K562 (cell line): Measurements from ENCODE around the gene KRTCAP2. TPM values are rescaled to one million over a fixed set of nuclear protein-coding genes. Genes with fewer than 3 reads are reported as not detected.

Experiments
- ATF3 ChIP-seq, 2 experiments: fragments of 450-650 bp in 1 of 2; sonication (generic) in 1 of 2; formaldehyde crosslinking in 1 of 2; IDR thresholded peaks in 1 of 2; conservative IDR thresholded peaks in 1 of 2; 2 replicates each; pipeline versions ENCODE4 v1.6.1 to v1.8.1; 2016 to 2023; ENCODE audit warnings: mild to moderate bottlenecking in 2 of 2, moderate library complexity in 2 of 2, inconsistent platforms in 1 of 2, missing genetic modification reagents in 1 of 2
- CBX8 ChIP-seq: fragments of 200-600 bp; sonication (generic); IDR thresholded peaks from 2 replicates; pipeline ENCODE4 v1.6.1; 2012; ENCODE audit warnings: borderline replicate concordance, mixed run types, low read depth, mild to moderate bottlenecking, moderate library complexity, mixed read lengths, low read length, control low read depth, inconsistent platforms; ENCODE audit not compliant: poor library complexity, severe bottlenecking; ENCODE audit errors: extremely low read depth
- DPF2 ChIP-seq: fragments of 450-650 bp; IDR thresholded peaks from 2 replicates; pipeline ENCODE4 v1.6.1; 2016
- KDM5B ChIP-seq: fragments of 200-600 bp; sonication (generic); IDR thresholded peaks from 2 replicates; pipeline ENCODE4 v1.6.1; 2012; ENCODE audit warnings: low read depth, mild to moderate bottlenecking, moderate library complexity, low read length, control low read depth, inconsistent platforms; ENCODE audit not compliant: insufficient replicate concordance
- MIER1 ChIP-seq: fragments of 450-650 bp; IDR thresholded peaks from 2 replicates; pipeline ENCODE4 v1.6.1; 2016; ENCODE audit warnings: antibody characterized with exemption, mild to moderate bottlenecking, low read depth
- MYNN ChIP-seq, 2 experiments: sonication (generic); formaldehyde crosslinking in 1 of 2; IDR thresholded peaks; 2 replicates each; pipeline versions ENCODE4 v1.5.0 to v1.6.1; 2016 to 2020; ENCODE audit warnings: antibody characterized with exemption in 1 of 2, missing genetic modification reagents in 1 of 2
- NKRF ChIP-seq: fragments of 450-650 bp; IDR thresholded peaks from 2 replicates; pipeline ENCODE4 v1.6.1; 2016; ENCODE audit warnings: borderline replicate concordance
- NR2C2 ChIP-seq, 2 experiments: fragments of 200-800 bp in 1 of 2; sonication (Bioruptor generic) in 1 of 2; sonication (generic) in 1 of 2; formaldehyde crosslinking in 1 of 2; IDR thresholded peaks; 2 replicates each; pipeline versions ENCODE4 v1.6.1 to v1.8.0; 2016 to 2022; ENCODE audit warnings: mild to moderate bottlenecking in 1 of 2, missing compliant biosample characterization in 1 of 2, missing genetic modification characterization in 1 of 2, missing genetic modification reagents in 1 of 2
- RBM14 ChIP-seq: fragments of 200-400 bp; formaldehyde crosslinking; IDR thresholded peaks from 2 replicates; pipeline ENCODE4 v1.6.1; 2018; ENCODE audit warnings: low read depth, mild to moderate bottlenecking, low read length, moderate library complexity, borderline replicate concordance; ENCODE audit not compliant: insufficient read depth
- RBM22 ChIP-seq: fragments of 200-400 bp; formaldehyde crosslinking; IDR thresholded peaks from 2 replicates; pipeline ENCODE4 v1.6.1; 2018; ENCODE audit warnings: low read length, low read depth; ENCODE audit not compliant: poor library complexity, severe bottlenecking
- TRIM28 ChIP-seq: fragments of 450-650 bp; IDR thresholded peaks from 2 replicates; pipeline ENCODE4 v1.6.1; 2017
- U2AF2 ChIP-seq: fragments of 200-400 bp; formaldehyde crosslinking; optimal IDR thresholded peaks from 2 replicates; pipeline ENCODE3; 2017; ENCODE audit warnings: low read depth, mild to moderate bottlenecking, low read length
- ZBTB26 ChIP-seq: fragments of 450-650 bp; formaldehyde crosslinking; IDR thresholded peaks from 2 replicates; pipeline ENCODE4 v1.4.0; 2022; ENCODE audit warnings: missing genetic modification characterization
- ZNF3 ChIP-seq: fragments of 250-450 bp; sonication (Bioruptor Pico); IDR thresholded peaks from 2 replicates; pipeline ENCODE4 v1.5.0; 2021; ENCODE audit warnings: mild to moderate bottlenecking, moderate library complexity
- ZNF384 ChIP-seq: IDR thresholded peaks from 2 replicates; pipeline ENCODE4 v1.6.1; 2012; ENCODE audit warnings: low read depth, low read length, improper control_type of control experiment
- polyA plus RNA-seq, 8 experiments: library from polyadenylated mRNA; depleted of rRNA in 4 of 8; stranded (reverse) in 5 of 8; unstranded in 3 of 8; fragments of >200 nt; fragmentation: Nextera tagmentation in 2 of 8; fragmentation: Illumina TruSeq in 1 of 8; extraction: Ambion mirVana in 2 of 8; extraction: Trizol in 1 of 8; gene quantifications; 2 replicates each; pipeline versions ENCODE4 v1.2.1 to v1.2.3, GENCODE V29; 2011 to 2014; ENCODE audit warnings: inconsistent platforms in 1 of 8, missing spikeins in 1 of 8
- total RNA-seq, 7 experiments: library from RNA; depleted of rRNA in 6 of 7; stranded (reverse); fragments of >200 nt in 6 of 7; fragmentation: Illumina TruSeq in 2 of 7; extraction: Trizol in 2 of 7; gene quantifications; 2 replicates each; pipeline versions ENCODE4 v1.2.1 to v1.2.3, GENCODE V29; 2011 to 2021; ENCODE audit warnings: low replicate concordance in 1 of 7
- TF ChIP-seq, protein P1 (sequence below): sonication (generic); formaldehyde crosslinking; IDR thresholded peaks from 2 replicates; pipeline ENCODE4 v1.8.1; 2023; ENCODE audit warnings: mild to moderate bottlenecking, missing genetic modification reagents

The KRTCAP2 gene
- total and polyA plus RNA-seq, 9 of the 15 experiments (the other 6 are each of a cell fraction or from before 2014, with no cell fraction given) = 126 to 436 (median 244) TPM

DNA sequence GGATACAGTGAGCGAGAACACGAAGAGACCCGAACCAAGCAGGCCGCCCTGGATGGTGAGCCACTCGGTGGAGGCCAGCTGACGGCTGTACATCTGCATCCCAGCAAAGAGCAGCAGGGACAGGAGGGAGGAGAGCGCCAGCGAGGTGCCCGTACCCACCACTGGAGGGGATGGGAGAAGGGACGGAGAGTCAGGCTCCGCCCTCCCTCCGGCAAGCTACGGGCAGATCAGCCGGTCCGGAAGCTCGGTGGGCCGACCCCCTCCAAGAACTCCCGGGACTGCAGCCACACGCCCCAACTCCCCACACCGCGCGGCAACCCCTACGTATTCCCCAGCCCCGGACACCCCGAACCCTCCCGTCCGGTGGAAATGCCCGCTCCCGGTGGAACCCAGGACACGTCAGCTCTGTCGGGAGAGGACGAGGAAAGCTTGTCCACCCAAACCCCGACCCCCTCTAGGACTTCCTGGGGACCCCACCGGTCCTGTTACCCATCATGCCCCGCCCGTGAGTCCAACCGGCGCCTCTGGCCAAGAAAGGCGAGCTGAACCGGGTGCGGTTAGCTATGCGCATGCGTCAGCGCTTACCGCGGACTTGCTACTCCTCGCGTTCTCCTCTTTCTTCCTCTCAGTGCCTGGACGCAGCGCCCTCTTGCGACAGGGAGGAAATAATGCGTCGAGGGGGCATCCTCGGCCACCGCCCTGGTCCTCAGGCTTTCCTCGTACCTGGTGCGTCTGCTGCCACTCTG is at the start of gene KRTCAP2 (continued):
- TF ChIP-seq MYNN (IDR thresholded peaks at IDR 0.05) = no peak
- no peak for TF ChIP-seq MYNN (CRISPR knock-in tag; IDR thresholded peaks at IDR 0.05)
- TF ChIP-seq, protein P1, sequence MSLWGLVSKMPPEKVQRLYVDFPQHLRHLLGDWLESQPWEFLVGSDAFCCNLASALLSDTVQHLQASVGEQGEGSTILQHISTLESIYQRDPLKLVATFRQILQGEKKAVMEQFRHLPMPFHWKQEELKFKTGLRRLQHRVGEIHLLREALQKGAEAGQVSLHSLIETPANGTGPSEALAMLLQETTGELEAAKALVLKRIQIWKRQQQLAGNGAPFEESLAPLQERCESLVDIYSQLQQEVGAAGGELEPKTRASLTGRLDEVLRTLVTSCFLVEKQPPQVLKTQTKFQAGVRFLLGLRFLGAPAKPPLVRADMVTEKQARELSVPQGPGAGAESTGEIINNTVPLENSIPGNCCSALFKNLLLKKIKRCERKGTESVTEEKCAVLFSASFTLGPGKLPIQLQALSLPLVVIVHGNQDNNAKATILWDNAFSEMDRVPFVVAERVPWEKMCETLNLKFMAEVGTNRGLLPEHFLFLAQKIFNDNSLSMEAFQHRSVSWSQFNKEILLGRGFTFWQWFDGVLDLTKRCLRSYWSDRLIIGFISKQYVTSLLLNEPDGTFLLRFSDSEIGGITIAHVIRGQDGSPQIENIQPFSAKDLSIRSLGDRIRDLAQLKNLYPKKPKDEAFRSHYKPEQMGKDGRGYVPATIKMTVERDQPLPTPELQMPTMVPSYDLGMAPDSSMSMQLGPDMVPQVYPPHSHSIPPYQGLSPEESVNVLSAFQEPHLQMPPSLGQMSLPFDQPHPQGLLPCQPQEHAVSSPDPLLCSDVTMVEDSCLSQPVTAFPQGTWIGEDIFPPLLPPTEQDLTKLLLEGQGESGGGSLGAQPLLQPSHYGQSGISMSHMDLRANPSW (CRISPR knock-in tag) = no peak
- no peak for TF ChIP-seq CBX8
- TF ChIP-seq ZNF3 = no peak
- TF ChIP-seq ATF3 (IDR thresholded peaks at IDR 0.05) = no peak; the same call in 1 of the 2 replicates
- TF ChIP-seq ATF3 (CRISPR knock-in tag; conservative IDR thresholded peaks at IDR 0.05) = 0 out of 2 replicates have a peak, but pooled peaks have one; percentile 17
- no peak for TF ChIP-seq ZNF384
- peak; percentile 32; the same call in 1 of the 2 replicates for TF ChIP-seq DPF2
- TF ChIP-seq KDM5B = peak; percentile 75
- TF ChIP-seq NR2C2 (CRISPR knock-in tag; IDR thresholded peaks at IDR 0.05) = 0 out of 2 replicates have a peak, but pooled peaks have one; percentile 37
- peak; percentile 64; the same call in 1 of the 2 replicates for TF ChIP-seq NR2C2 (tag; IDR thresholded peaks at IDR 0.05)
- TF ChIP-seq RBM14 = no peak
- no peak; the same call in 1 of the 2 replicates for TF ChIP-seq MIER1
- TF ChIP-seq RBM22 = no peak
- peak; percentile 59 for TF ChIP-seq NKRF
- TF ChIP-seq U2AF2 = no peak
- no peak for TF ChIP-seq TRIM28
- TF ChIP-seq ZBTB26 (CRISPR knock-in tag) = 0 out of 2 replicates have a peak, but pooled peaks have one; percentile 29
